Panc1 (cell line): ENCODE data around the gene ADGRD1.

ENCODE experiments used
- CTCF ChIP-seq: fragments of 450-650 bp; IDR thresholded peaks from 2 replicates; pipeline ENCODE4 v1.5.1; 2017; ENCODE audit warnings: mild to moderate bottlenecking
- POLR2AphosphoS5 ChIP-seq: IDR thresholded peaks from 2 replicates; pipeline ENCODE4 v1.6.1; 2012; ENCODE audit warnings: mild to moderate bottlenecking, low read depth, low read length, moderate library complexity
- REST ChIP-seq, 2 experiments: IDR thresholded peaks; 2 replicates each; pipeline ENCODE4 v1.6.1; 2011 to 2012; ENCODE audit warnings: low read depth in 2 of 2, control low read depth in 1 of 2, low read length in 1 of 2, mild to moderate bottlenecking in 1 of 2, moderate library complexity in 1 of 2; ENCODE audit not compliant: insufficient read depth in 1 of 2
- TCF7L2 ChIP-seq: IDR thresholded peaks from 2 replicates; pipeline ENCODE4 v1.6.1; 2011; ENCODE audit warnings: mild to moderate bottlenecking, low read depth, low read length, inconsistent platforms

GRCh38 chr12:130924966-130925665 lies 28.6 kb upstream of the ADGRD1 start:
- no peak for TF ChIP-seq CTCF
- TF ChIP-seq POLR2AphosphoS5: no peak
- no peak for TF ChIP-seq REST (IDR thresholded peaks at IDR 0.05; ENCODE audit: insufficient read depth in 1 of 2, low read depth in 2 of 2, low read length in 1 of 2)
- no peak for TF ChIP-seq TCF7L2
